Tongue (tissue), 2 donors: ENCODE measurements around the gene PARD3B. TPM values are rescaled to one million over a fixed set of nuclear protein-coding genes. Genes with fewer than 3 reads are reported as not detected.

Experiments
- DNase-seq: peaks from one replicate; pipeline ENCODE4 v3.0.0-alpha.2; 2015
- total RNA-seq: library from RNA; depleted of rRNA; stranded (reverse); fragments of >200 nt; gene quantifications from one replicate; pipeline ENCODE4 v1.2.3, GENCODE V29; 2014

The PARD3B gene
- total RNA-seq, 1 donor from 2014 or later: 21.5 TPM

GRCh38 chr2:204950695-204951346 is 405.5 kb downstream of the PARD3B start:
- no peak for DNase-seq

GRCh38 chr2:204958371-204958770 is 413.1 kb downstream of the PARD3B start:
- no peak for DNase-seq

- DNase-seq: no peak
These were observed 419.1 kb downstream of the PARD3B start for GRCh38 chr2:204964414-204964813.

- no peak for DNase-seq
These were observed 421.0 kb downstream of the PARD3B start for GRCh38 chr2:204966245-204966644.

- DNase-seq: no peak
These were observed 422.1 kb downstream of the PARD3B start for GRCh38 chr2:204967199-204967960.

GRCh38 chr2:204971206-204971907 is 426.1 kb downstream of the PARD3B start:
- peak; percentile 21 for DNase-seq

- DNase-seq: no peak
These were observed 426.9 kb downstream of the PARD3B start for GRCh38 chr2:204972161-204972560.

- no peak for DNase-seq
These were observed 427.5 kb downstream of the PARD3B start for GRCh38 chr2:204972606-204973336.

- no peak for DNase-seq
These were observed 428.3 kb downstream of the PARD3B start for GRCh38 chr2:204973616-204974015.

- DNase-seq: no peak
These were observed 429.2 kb downstream of the PARD3B start for GRCh38 chr2:204974487-204974886.

- no peak for DNase-seq
These were observed 432.6 kb downstream of the PARD3B start for GRCh38 chr2:204977914-204978313.

- no peak for DNase-seq
These were observed 437.0 kb downstream of the PARD3B start for GRCh38 chr2:204982303-204982702.

GRCh38 chr2:204984518-204984917 is 439.2 kb downstream of the PARD3B start:
- no peak for DNase-seq

- DNase-seq: no peak
These were observed 441.4 kb downstream of the PARD3B start for GRCh38 chr2:204986641-204987040.

GRCh38 chr2:204988836-204989235 is 443.6 kb downstream of the PARD3B start:
- no peak for DNase-seq

- no peak for DNase-seq
These were observed 444.6 kb downstream of the PARD3B start for GRCh38 chr2:204989877-204990276.

GRCh38 chr2:205001300-205001966 is 456.2 kb downstream of the PARD3B start:
- DNase-seq: no peak

- no peak for DNase-seq
These were observed 457.1 kb downstream of the PARD3B start for GRCh38 chr2:205002390-205002789.

- no peak for DNase-seq
These were observed 458.0 kb downstream of the PARD3B start for GRCh38 chr2:205003288-205003687.

- DNase-seq: no peak
These were observed 464.9 kb downstream of the PARD3B start for GRCh38 chr2:205010196-205010595.

- no peak for DNase-seq
These were observed 465.8 kb downstream of the PARD3B start for GRCh38 chr2:205011031-205011430.

- no peak for DNase-seq
These were observed 467.7 kb downstream of the PARD3B start for GRCh38 chr2:205012961-205013360.
